Activated T-cell treated with anti-CD3 and anti-CD28 coated beads, Interleukin-2, amount 50 U/mL, for 48 hours (primary cell): ENCODE data around the gene EHD3.

ENCODE experiments used
- DNase-seq, 2 experiments: peaks; one replicate each; pipeline ENCODE4 v3.0.0-alpha.2; 2020

The EHD3 gene

GRCh38 chr2:31237348-31238017, 3.5 kb downstream of the EHD3 start:
- no peak for DNase-seq

GRCh38 chr2:31238126-31238905, 4.4 kb downstream of the EHD3 start:
- DNase-seq: peak in 1 of 2 experiments; percentile 7

GRCh38 chr2:31238906-31239592, 5.1 kb downstream of the EHD3 start:
- DNase-seq: no peak

GRCh38 chr2:31239593-31240177, 5.7 kb downstream of the EHD3 start:
- DNase-seq: no peak

- no peak for DNase-seq
Observed at GRCh38 chr2:31240381-31241365, 6.7 kb downstream of the EHD3 start.

GRCh38 chr2:31241625-31242270, 7.8 kb downstream of the EHD3 start:
- DNase-seq: no peak

- DNase-seq: no peak
Observed at GRCh38 chr2:31243053-31243452, 9.1 kb downstream of the EHD3 start.

GRCh38 chr2:31244101-31244500, 10.1 kb downstream of the EHD3 start:
- DNase-seq: no peak

- DNase-seq: no peak
Observed at GRCh38 chr2:31246184-31246852, 12.4 kb downstream of the EHD3 start.

- DNase-seq: no peak
Observed at GRCh38 chr2:31247711-31248110, 13.8 kb downstream of the EHD3 start.

GRCh38 chr2:31248139-31248538, 14.2 kb downstream of the EHD3 start:
- DNase-seq: no peak

- no peak for DNase-seq
Observed at GRCh38 chr2:31249009-31249690, 15.2 kb downstream of the EHD3 start.

GRCh38 chr2:31251018-31251417, 17.1 kb downstream of the EHD3 start:
- no peak for DNase-seq

GRCh38 chr2:31251851-31252250, 17.9 kb downstream of the EHD3 start:
- no peak for DNase-seq

- DNase-seq: no peak
Observed at GRCh38 chr2:31253356-31254131, 19.6 kb downstream of the EHD3 start.

- no peak for DNase-seq
Observed at GRCh38 chr2:31254237-31255203, 20.6 kb downstream of the EHD3 start.

- DNase-seq: no peak
Observed at GRCh38 chr2:31255911-31256571, 22.1 kb downstream of the EHD3 start.
